ENCODE data around the gene PLXNC1. TPM values are rescaled to one million over a fixed set of nuclear protein-coding genes. Genes with fewer than 3 reads are reported as not detected.

PLXNC1 gene
- total RNA-seq, 2 donors from 2014 or later: 11.3 to 14.1 TPM

DNA sequence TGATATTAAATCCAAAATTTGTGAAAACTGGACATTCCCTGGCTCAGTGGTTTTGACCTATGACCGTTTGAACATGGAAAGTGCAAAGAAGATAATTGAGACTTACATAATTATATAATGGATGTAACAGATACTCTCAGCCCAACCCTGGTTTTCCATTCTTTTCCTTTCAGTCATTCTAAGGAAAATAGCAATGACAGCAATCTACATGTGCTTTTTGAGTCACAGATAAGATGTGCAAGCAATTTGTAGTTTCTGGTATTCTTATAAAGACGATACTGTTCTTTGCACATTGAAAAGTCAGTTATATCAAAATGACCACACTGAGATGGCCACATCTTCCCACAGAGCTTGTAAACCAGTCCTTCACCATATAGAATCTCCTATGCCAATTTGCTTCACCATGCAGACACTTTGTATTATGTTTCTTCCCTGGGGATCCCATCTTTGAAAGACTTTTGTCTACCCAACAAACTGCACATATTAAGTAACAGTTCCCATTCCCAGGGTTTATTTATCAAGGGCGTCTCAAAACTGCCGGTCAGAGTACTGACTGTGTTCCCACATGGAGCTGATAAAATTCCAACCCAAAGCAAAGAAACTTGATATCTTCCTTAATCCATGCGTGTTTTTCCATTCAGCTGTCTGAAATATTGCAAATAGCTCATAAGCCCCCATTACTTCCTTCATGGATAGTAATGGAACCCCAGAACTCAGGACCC is 34.8 kb downstream of the PLXNC1 start:
- ATAC-seq (replicated peaks in 1 of 2) (no peak), DNase-seq (no peak)
- Mint-ChIP-seq H3K36me3 (ENCODE audit: insufficient read depth in 2 of 2) (peaks cover 6 to 10% of the 10 kb centered on the region in 2 donors), H3K4me3 (no peak overlapping the region), H3K4me1 (ENCODE audit: low read depth) (peaks cover 20% of the 10 kb centered on the region), H3K9me3 (peaks cover under 1 to 3% of the 10 kb centered on the region in 2 donors), H3K27me3 (ENCODE audit: low read depth) (no peaks in the 10 kb centered on the region), H3K27ac (no peak overlapping the region)

DNA sequence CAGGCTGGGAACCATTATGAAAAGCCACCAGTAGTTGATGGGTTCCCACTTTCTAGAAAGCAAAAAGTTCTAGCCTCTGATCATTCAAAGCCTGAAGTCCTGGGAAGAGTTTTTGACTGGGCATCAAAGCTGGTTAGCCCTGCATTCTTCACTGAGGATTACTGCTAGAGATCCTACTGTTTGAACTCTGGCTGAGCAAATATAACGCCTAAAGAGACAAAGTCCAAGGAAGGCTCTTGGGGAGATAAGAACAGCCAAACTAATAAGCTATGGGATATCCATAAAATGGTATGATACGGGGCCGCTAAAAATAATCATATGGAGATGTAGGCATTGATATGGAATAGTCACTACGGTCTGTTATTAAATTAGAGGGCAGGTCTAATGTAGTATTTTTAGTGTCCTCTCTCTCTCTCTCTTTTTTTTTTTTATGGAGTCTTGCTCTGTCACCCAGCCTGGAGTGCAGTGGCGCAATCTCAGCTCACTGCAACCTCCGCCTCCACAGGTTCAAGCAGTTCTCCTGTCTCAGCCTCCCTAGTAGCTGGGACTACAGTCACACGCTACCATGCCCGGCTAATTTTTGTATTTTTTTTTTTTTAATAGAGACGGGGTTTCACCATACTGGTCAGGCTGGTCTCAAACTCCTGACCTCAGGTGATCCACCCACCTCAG is 35.5 kb downstream of the PLXNC1 start:
- H3K4me1 Mint-ChIP-seq (ENCODE audit: low read depth): peaks cover 20% of the 10 kb centered on the region
- no peaks in the 10 kb centered on the region for H3K27me3 Mint-ChIP-seq (ENCODE audit: low read depth)
- DNase-seq: no peak
- H3K4me3 Mint-ChIP-seq: no peak overlapping the region
- no peaks in the 10 kb centered on the region for H3K9me3 Mint-ChIP-seq
- no peak overlapping the region for H3K27ac Mint-ChIP-seq
- H3K36me3 Mint-ChIP-seq (ENCODE audit: insufficient read depth in 2 of 2): peaks cover 5 to 7% of the 10 kb centered on the region in 2 donors
- no peak for ATAC-seq (replicated peaks in 1 of 2)

- Mint-ChIP-seq H3K36me3 (ENCODE audit: insufficient read depth in 2 of 2) (peaks cover 2 to 4% of the 10 kb centered on the region in 2 donors), H3K9me3 (no peaks in the 10 kb centered on the region), H3K27me3 (ENCODE audit: low read depth) (no peaks in the 10 kb centered on the region), H3K4me3 (no peak overlapping the region), H3K4me1 (ENCODE audit: low read depth) (peaks cover 17% of the 10 kb centered on the region), H3K27ac (no peak overlapping the region)
- ATAC-seq (replicated peaks in 1 of 2) (no peak), DNase-seq (no peak)
Measured at GRCh38 chr12:94184995-94185719, 36.8 kb downstream of the PLXNC1 start.

- H3K4me3 Mint-ChIP-seq: no peak overlapping the region
- no peak for ATAC-seq (replicated peaks in 1 of 2)
- H3K27me3 Mint-ChIP-seq (ENCODE audit: low read depth): no peaks in the 10 kb centered on the region
- peaks cover under 1 to 6% of the 10 kb centered on the region in 2 donors for H3K36me3 Mint-ChIP-seq (ENCODE audit: insufficient read depth in 2 of 2)
- DNase-seq: no peak
- no peak overlapping the region for H3K27ac Mint-ChIP-seq
- H3K9me3 Mint-ChIP-seq: peaks cover 2 to 3% of the 10 kb centered on the region in 2 donors
- peaks cover 14% of the 10 kb centered on the region for H3K4me1 Mint-ChIP-seq (ENCODE audit: low read depth)
Measured at GRCh38 chr12:94185801-94186200, 37.4 kb downstream of the PLXNC1 start.

DNA sequence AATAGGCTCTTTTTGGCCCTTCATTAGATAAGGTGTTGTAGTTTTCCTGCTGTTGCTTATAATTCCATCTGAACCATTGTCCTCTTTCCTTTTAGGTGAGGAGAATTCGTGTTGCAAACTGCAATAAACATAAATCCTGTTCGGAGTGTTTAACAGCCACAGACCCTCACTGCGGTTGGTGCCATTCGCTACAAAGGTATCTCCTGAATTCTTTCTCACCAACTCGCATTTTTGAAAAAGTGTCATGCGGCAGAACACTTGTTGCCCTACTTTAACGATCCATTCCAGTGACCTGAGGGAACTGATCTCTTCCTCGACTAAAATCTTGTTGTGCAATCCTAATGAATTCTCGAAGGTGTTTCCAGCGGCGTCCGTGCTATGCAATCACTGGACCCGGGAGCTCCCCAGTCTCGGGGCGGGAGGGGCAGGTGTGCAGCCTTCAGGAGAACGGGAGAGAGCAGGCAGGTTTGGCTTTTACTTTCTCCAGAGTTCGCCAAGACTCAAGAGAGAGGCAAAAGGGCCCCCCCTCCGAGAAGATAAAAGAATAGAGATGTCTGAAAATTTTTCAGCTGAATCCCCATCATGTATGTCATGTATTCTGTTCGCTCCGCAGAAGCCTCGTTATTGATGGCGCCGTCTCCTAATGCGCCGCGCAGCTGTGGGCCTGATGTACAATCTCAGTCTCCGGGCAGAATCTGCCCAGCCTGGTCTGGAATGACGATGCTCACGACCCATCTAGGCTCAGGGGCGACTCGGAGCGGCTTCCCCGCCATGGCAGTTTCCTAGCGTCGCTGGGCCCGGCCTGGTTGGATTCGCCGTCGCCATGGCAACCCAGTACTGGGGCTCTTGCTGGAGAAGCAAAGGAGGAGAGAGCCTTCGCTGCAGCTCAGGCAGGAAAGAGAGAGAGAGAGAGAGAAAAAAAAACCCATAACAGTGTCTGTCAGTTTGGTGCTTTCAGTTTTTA is 38.2 kb downstream of the PLXNC1 start:
- Mint-ChIP-seq H3K4me1 (ENCODE audit: low read depth) (peaks cover 16% of the 10 kb centered on the region), H3K27me3 (ENCODE audit: low read depth) (no peaks in the 10 kb centered on the region), H3K27ac (no peak overlapping the region), H3K4me3 (no peak overlapping the region), H3K9me3 (peaks cover 3 to 4% of the 10 kb centered on the region in 2 donors), H3K36me3 (ENCODE audit: insufficient read depth in 2 of 2) (peaks cover 0 to 11% of the 10 kb centered on the region in 2 donors)
- ATAC-seq (replicated peaks in 1 of 2) (no peak), DNase-seq (no peak)

DNA sequence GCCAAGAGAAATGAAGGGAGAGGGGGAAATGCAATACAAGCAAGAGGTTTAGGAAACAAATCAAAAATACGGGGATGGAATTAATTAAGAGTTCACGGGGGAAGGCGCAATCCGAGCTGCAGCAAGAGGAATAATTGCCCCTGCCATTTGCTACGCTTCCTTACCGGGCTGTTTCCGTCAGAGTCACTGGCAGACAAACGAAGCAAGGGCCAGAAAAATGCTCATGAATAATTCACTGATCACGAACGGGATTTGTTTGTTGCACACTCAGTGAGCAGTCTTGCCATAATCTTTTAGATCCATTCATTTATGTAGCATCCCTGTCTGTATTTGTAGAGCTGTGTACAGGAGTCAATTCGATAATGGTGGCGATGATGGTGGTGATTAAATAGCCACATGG is 39.0 kb downstream of the PLXNC1 start:
- Mint-ChIP-seq H3K27ac (no peak overlapping the region), H3K4me1 (ENCODE audit: low read depth) (peaks cover 16% of the 10 kb centered on the region), H3K36me3 (ENCODE audit: insufficient read depth in 2 of 2) (peaks cover 0 to 15% of the 10 kb centered on the region in 2 donors), H3K27me3 (ENCODE audit: low read depth) (no peaks in the 10 kb centered on the region), H3K9me3 (peaks cover 4 to 5% of the 10 kb centered on the region in 2 donors), H3K4me3 (no peak overlapping the region)
- ATAC-seq (replicated peaks in 1 of 2): no peak
- DNase-seq: no peak

- no peak for DNase-seq
- H3K27me3 Mint-ChIP-seq (ENCODE audit: low read depth): no peaks in the 10 kb centered on the region
- no peak overlapping the region for H3K27ac Mint-ChIP-seq
- H3K9me3 Mint-ChIP-seq: peaks cover 8 to 11% of the 10 kb centered on the region in 2 donors
- H3K36me3 Mint-ChIP-seq (ENCODE audit: insufficient read depth in 2 of 2): peaks cover 0 to 33% of the 10 kb centered on the region in 2 donors
- ATAC-seq (replicated peaks in 1 of 2): no peak
- H3K4me1 Mint-ChIP-seq (ENCODE audit: low read depth): peaks cover 7% of the 10 kb centered on the region
- no peak overlapping the region for H3K4me3 Mint-ChIP-seq
Measured at GRCh38 chr12:94190623-94191022, 42.2 kb downstream of the PLXNC1 start.

GRCh38 chr12:94191023-94191422 is 42.6 kb downstream of the PLXNC1 start:
- Mint-ChIP-seq H3K27ac (no peak overlapping the region), H3K9me3 (peaks cover 8 to 11% of the 10 kb centered on the region in 2 donors), H3K4me1 (ENCODE audit: low read depth) (peaks cover 7% of the 10 kb centered on the region), H3K27me3 (ENCODE audit: low read depth) (no peaks in the 10 kb centered on the region), H3K36me3 (ENCODE audit: insufficient read depth in 2 of 2) (peaks cover 0 to 33% of the 10 kb centered on the region in 2 donors), H3K4me3 (no peak overlapping the region)
- ATAC-seq (replicated peaks in 1 of 2): no peak
- no peak for DNase-seq

DNA sequence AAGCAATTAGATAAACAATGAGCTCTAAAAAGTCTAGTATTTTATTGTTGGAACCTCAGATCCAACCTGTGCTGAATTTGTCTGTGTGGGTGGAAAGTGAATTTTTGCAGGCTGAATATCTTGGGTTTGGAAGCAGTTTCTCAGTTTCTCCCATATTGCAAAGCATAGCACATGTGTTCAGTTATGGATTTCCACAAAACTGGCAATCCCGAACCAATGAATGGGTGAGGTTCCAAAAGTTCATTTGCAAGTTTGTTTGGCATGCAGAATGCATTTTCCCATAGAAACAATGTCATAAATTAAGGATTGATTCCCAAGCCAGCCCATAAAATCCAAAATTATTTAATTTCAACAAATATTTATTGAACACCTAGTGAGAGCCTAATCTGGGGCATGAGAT is 43.4 kb downstream of the PLXNC1 start:
- Mint-ChIP-seq H3K36me3 (ENCODE audit: insufficient read depth in 2 of 2) (peaks cover 0 to 29% of the 10 kb centered on the region in 2 donors), H3K4me3 (no peak overlapping the region), H3K27ac (no peak overlapping the region), H3K4me1 (ENCODE audit: low read depth) (peaks cover 7% of the 10 kb centered on the region), H3K27me3 (ENCODE audit: low read depth) (no peaks in the 10 kb centered on the region), H3K9me3 (peaks cover 8 to 11% of the 10 kb centered on the region in 2 donors)
- DNase-seq (no peak), ATAC-seq (replicated peaks in 1 of 2) (no peak)

DNA sequence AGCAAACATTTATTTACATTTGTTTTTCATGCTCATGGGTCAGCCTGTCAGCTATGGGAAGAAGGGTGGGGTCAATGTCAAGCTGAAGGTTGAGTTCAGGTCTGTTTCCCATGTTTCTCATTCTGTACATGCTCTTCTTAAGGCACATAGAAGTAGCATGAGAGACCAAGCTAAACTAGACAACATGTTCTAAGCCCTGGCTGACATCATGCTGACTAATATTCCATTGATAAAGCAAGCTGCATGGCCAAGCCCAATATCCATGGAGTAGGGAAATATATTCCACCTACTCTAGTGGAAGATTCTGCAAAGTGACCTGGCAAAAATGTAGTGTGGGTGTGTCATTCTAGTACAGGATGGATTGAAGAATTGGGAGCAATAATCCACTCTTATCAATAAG is 44.1 kb downstream of the PLXNC1 start:
- Mint-ChIP-seq H3K36me3 (ENCODE audit: insufficient read depth in 2 of 2) (peaks cover 0 to 29% of the 10 kb centered on the region in 2 donors), H3K4me1 (ENCODE audit: low read depth) (peaks cover 7% of the 10 kb centered on the region), H3K27ac (peak overlapping the region; percentile 16), H3K9me3 (peaks cover 8 to 11% of the 10 kb centered on the region in 2 donors), H3K4me3 (no peak overlapping the region), H3K27me3 (ENCODE audit: low read depth) (no peaks in the 10 kb centered on the region)
- no peak for ATAC-seq (replicated peaks in 1 of 2)
- no peak for DNase-seq

DNA sequence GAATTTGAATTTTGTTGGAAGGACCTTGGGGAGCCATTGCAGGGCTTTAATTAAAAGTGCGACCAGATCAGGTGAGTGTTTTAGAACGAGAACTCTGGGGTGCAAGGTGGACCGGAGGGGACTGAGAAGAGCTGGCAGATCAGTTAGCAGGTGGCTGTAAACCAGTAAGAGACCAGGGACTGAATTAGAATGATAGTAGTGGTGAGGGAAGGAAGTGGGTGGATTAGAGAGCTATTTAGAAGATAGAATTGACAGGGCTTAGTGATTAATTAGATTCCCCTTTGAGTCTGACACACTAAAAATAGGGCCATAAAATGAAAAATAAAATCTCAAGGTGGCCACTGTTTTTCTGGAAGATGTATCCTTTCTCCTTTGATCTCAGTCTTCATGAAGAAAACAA is 44.8 kb downstream of the PLXNC1 start:
- H3K9me3 Mint-ChIP-seq: peaks cover 8 to 11% of the 10 kb centered on the region in 2 donors
- H3K4me3 Mint-ChIP-seq: no peak overlapping the region
- peaks cover 7% of the 10 kb centered on the region for H3K4me1 Mint-ChIP-seq (ENCODE audit: low read depth)
- DNase-seq (no peak), ATAC-seq (replicated peaks in 1 of 2) (no peak)
- peaks cover 0 to 29% of the 10 kb centered on the region in 2 donors for H3K36me3 Mint-ChIP-seq (ENCODE audit: insufficient read depth in 2 of 2)
- no peaks in the 10 kb centered on the region for H3K27me3 Mint-ChIP-seq (ENCODE audit: low read depth)
- no peak overlapping the region for H3K27ac Mint-ChIP-seq

GRCh38 chr12:94195483-94195882 is 47.1 kb downstream of the PLXNC1 start:
- Mint-ChIP-seq H3K27me3 (ENCODE audit: low read depth) (no peaks in the 10 kb centered on the region), H3K9me3 (peaks cover 8 to 11% of the 10 kb centered on the region in 2 donors), H3K4me1 (ENCODE audit: low read depth) (peaks cover 7% of the 10 kb centered on the region), H3K36me3 (ENCODE audit: insufficient read depth in 2 of 2) (peaks cover 0 to 29% of the 10 kb centered on the region in 2 donors), H3K27ac (no peak overlapping the region), H3K4me3 (no peak overlapping the region)
- ATAC-seq (replicated peaks in 1 of 2) (no peak), DNase-seq (no peak)
